ENCODE data around the gene KLK2. TPM values are rescaled to one million over a fixed set of nuclear protein-coding genes. Genes with fewer than 3 reads are reported as not detected.

Gene KLK2
- total RNA-seq (not detected), polyA plus RNA-seq (not detected)
- long read RNA-seq, donor 1: 0 reads
- long read RNA-seq, donor 2: 0 reads
- long read RNA-seq, donor 3: 0 reads
- long read RNA-seq, donor 4: 0 reads
- long read RNA-seq, donor 5: 0 reads

DNA sequence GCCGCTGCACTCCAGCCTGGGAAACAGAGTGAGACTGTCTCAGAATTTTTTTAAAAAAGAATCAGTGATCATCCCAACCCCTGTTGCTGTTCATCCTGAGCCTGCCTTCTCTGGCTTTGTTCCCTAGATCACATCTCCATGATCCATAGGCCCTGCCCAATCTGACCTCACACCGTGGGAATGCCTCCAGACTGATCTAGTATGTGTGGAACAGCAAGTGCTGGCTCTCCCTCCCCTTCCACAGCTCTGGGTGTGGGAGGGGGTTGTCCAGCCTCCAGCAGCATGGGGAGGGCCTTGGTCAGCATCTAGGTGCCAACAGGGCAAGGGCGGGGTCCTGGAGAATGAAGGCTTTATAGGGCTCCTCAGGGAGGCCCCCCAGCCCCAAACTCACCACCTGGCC lies at the start of gene KLK2:
Gene KLK2 (plus strand): TSS at position 384 of the 400 bp plus-strand sequence. CDS start 35 bp downstream, outside the sequence.
- DNase-seq (no peak), ATAC-seq (ENCODE audit: insufficient read depth, low FRiP score) (no peak)
- H3K27ac ChIP-seq (ENCODE audit: low read depth in 1 of 2, low read length in 1 of 2): no peak within 1 kb of the TSS
- H3K9ac ChIP-seq (ENCODE audit: insufficient read depth in 1 of 2, low read length in 2 of 2): no peak within 1 kb of the TSS
- H3K4me3 ChIP-seq: no peak within 1 kb of the TSS
- no peaks in the 10 kb centered on the region for H3K4me1 ChIP-seq (ENCODE audit: control insufficient read depth in 5 of 5, insufficient read depth in 5 of 5, low read length in 5 of 5)
- no peaks in the 10 kb centered on the region for H3K36me3 ChIP-seq (ENCODE audit: control insufficient read depth in 4 of 4, insufficient read depth in 4 of 4, low read length in 4 of 4)
- 72 to 74% methylated on average over 3 of the region's 3 CpGs for WGBS, 2 donors
- H3K9me3 ChIP-seq (ENCODE audit: control insufficient read depth in 4 of 4, insufficient read depth in 3 of 4, low read length in 3 of 4): peaks cover 0 to 3% (median 0%) of the 10 kb centered on the region in 4 donors
- H3K27me3 ChIP-seq (ENCODE audit: control insufficient read depth in 3 of 3, insufficient read depth in 3 of 3, low read length in 2 of 3): peaks cover 3 to 31% (median 10%) of the 10 kb centered on the region in 3 donors
- TF ChIP-seq, protein P1, sequence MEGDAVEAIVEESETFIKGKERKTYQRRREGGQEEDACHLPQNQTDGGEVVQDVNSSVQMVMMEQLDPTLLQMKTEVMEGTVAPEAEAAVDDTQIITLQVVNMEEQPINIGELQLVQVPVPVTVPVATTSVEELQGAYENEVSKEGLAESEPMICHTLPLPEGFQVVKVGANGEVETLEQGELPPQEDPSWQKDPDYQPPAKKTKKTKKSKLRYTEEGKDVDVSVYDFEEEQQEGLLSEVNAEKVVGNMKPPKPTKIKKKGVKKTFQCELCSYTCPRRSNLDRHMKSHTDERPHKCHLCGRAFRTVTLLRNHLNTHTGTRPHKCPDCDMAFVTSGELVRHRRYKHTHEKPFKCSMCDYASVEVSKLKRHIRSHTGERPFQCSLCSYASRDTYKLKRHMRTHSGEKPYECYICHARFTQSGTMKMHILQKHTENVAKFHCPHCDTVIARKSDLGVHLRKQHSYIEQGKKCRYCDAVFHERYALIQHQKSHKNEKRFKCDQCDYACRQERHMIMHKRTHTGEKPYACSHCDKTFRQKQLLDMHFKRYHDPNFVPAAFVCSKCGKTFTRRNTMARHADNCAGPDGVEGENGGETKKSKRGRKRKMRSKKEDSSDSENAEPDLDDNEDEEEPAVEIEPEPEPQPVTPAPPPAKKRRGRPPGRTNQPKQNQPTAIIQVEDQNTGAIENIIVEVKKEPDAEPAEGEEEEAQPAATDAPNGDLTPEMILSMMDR (IDR thresholded peaks at IDR 0.05; ENCODE audit: control extremely low read depth, extremely low read depth): no peak

DNA sequence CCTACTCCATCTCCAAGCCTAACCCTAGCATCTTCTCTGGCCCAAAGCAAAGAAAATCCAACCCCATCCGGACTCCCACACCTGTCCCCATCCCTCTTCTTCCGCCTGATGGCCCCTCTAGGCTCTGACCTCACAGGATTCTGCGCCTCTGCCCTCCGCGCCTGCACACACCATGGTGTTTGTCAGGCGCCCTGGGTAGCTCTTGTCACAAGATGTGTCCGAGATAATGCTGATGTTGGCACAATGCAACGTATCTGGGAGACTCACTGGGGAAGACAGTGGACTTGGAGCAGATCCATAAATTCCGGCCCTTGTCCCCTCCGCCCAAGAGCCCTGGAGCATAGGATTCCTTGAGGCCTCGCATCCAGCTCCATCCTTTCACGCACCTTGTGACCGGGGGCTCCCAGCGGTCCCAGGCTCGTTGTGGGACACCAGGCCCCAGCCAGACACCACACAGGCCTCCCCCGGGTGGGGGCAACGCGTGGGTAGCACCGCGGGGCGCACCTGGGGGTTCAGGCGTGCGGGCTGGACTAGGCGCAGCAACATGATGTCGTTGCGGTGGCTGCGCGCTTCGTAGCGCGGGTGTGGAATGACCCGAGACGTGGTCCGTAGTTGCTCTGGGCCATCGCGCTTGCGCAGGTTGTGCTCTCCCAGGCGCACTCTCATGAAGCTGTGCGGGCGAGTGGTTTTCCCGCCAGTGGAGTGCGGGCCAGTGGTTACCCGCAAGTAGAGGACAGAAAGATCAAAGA lies 46.6 kb upstream of the KLK2 start:
- Histone ChIP-seq H3K4me3 (no peak overlapping the region), H3K9ac (ENCODE audit: insufficient read depth in 1 of 2, low read length in 2 of 2) (no peak overlapping the region), H3K9me3 (ENCODE audit: control insufficient read depth in 4 of 4, insufficient read depth in 3 of 4, low read length in 3 of 4) (peaks cover 0 to 6% (median 0%) of the 10 kb centered on the region in 4 donors), H3K4me1 (ENCODE audit: control insufficient read depth in 5 of 5, insufficient read depth in 5 of 5, low read length in 5 of 5) (no peaks in the 10 kb centered on the region), H3K36me3 (ENCODE audit: control insufficient read depth in 4 of 4, insufficient read depth in 4 of 4, low read length in 4 of 4) (no peaks in the 10 kb centered on the region), H3K27me3 (ENCODE audit: control insufficient read depth in 3 of 3, insufficient read depth in 3 of 3, low read length in 2 of 3) (peaks cover 7 to 21% (median 8%) of the 10 kb centered on the region in 3 donors), H3K27ac (ENCODE audit: low read depth in 1 of 2, low read length in 1 of 2) (no peak overlapping the region)
- 75 to 84% methylated on average over 43 of the region's 43 CpGs for WGBS, 2 donors
- ATAC-seq (ENCODE audit: insufficient read depth, low FRiP score) (no peak), DNase-seq (no peak)
- TF ChIP-seq, protein P1 (IDR thresholded peaks at IDR 0.05; ENCODE audit: control extremely low read depth, extremely low read depth): no peak

DNA sequence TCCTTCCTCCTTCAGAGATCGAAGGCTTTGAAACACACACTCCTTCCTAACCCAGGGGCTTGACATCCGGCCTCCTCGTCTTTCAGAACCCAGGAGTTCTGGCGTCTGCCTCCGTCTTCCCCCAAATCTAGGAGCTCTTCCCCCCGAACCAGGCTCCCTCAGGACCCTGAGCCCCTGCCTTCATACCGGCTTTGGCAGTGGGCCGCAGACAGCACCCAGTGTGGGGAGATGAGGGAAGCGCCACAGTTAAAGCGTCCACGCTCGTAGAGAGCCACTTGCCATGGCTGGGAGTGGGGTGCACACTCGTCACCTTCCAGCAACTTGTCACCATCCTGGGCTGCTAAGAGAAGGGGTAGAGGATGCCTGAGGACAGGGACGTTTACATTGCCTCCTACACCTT lies 45.8 kb upstream of the KLK2 start:
- no peak overlapping the region for H3K27ac ChIP-seq (ENCODE audit: low read depth in 1 of 2, low read length in 1 of 2)
- no peak for DNase-seq

More for the DNA sequence above, 45.8 kb upstream of the KLK2 start:
- ATAC-seq (ENCODE audit: insufficient read depth, low FRiP score): no peak
- TF ChIP-seq, protein P1 (IDR thresholded peaks at IDR 0.05; ENCODE audit: control extremely low read depth, extremely low read depth): no peak
- peaks cover 5 to 14% (median 8%) of the 10 kb centered on the region in 3 donors for H3K27me3 ChIP-seq (ENCODE audit: control insufficient read depth in 3 of 3, insufficient read depth in 3 of 3, low read length in 2 of 3)
- no peak overlapping the region for H3K4me3 ChIP-seq
- H3K36me3 ChIP-seq (ENCODE audit: control insufficient read depth in 4 of 4, insufficient read depth in 4 of 4, low read length in 4 of 4): no peaks in the 10 kb centered on the region
- H3K9me3 ChIP-seq (ENCODE audit: control insufficient read depth in 4 of 4, insufficient read depth in 3 of 4, low read length in 3 of 4): peaks cover 0 to 7% (median 0%) of the 10 kb centered on the region in 4 donors
- no peaks in the 10 kb centered on the region for H3K4me1 ChIP-seq (ENCODE audit: control insufficient read depth in 5 of 5, insufficient read depth in 5 of 5, low read length in 5 of 5)
- no peak overlapping the region for H3K9ac ChIP-seq (ENCODE audit: insufficient read depth in 1 of 2, low read length in 2 of 2)
- 80 to 84% methylated on average over 14 of the region's 14 CpGs for WGBS, 2 donors
